A549 treated with DMSO at 1 μM for 4 hours (cell line): Measurements from ENCODE around the gene ERAP2. TPM values are rescaled to one million over a fixed set of nuclear protein-coding genes. Genes with fewer than 3 reads are reported as not detected.

Experiments used
- total RNA-seq: library from RNA; stranded (reverse); fragments of 200-300 nt; extraction: Qiagen RNA extraction; gene quantifications from 5 replicates; pipeline ENCODE4 v1.2.3, GENCODE V29; 2022; ENCODE audit warnings: low read depth

Gene ERAP2, protein sequence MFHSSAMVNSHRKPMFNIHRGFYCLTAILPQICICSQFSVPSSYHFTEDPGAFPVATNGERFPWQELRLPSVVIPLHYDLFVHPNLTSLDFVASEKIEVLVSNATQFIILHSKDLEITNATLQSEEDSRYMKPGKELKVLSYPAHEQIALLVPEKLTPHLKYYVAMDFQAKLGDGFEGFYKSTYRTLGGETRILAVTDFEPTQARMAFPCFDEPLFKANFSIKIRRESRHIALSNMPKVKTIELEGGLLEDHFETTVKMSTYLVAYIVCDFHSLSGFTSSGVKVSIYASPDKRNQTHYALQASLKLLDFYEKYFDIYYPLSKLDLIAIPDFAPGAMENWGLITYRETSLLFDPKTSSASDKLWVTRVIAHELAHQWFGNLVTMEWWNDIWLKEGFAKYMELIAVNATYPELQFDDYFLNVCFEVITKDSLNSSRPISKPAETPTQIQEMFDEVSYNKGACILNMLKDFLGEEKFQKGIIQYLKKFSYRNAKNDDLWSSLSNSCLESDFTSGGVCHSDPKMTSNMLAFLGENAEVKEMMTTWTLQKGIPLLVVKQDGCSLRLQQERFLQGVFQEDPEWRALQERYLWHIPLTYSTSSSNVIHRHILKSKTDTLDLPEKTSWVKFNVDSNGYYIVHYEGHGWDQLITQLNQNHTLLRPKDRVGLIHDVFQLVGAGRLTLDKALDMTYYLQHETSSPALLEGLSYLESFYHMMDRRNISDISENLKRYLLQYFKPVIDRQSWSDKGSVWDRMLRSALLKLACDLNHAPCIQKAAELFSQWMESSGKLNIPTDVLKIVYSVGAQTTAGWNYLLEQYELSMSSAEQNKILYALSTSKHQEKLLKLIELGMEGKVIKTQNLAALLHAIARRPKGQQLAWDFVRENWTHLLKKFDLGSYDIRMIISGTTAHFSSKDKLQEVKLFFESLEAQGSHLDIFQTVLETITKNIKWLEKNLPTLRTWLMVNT
- total RNA-seq = 1.2 to 2.1 TPM (median 1.3 TPM) in 5 replicates

DNA sequence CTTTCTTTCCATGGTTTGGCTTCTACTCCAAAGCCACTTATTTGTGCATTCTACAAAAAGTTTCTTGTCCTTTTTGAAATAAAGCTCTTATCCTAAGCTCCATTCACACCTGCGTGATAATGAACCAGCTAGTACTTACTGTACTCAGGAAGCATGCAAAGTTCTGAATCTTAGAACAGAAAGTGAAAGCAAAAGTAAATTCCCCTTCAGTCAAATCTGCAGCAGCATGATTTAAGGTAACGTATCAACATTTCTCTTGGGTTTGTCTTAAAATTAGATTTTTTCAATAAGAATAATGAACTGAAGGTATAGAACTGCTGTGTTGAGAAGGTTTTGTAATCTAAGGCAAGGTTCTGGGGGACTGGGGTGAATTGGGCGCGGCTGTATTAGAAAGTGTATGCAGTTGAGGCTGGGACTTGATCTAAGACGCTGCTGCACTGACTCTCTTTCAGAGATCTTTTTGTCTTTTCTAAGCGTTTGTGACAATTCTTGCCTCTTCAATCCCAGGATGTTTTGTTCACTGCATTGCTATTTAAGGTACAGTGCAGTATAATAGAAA is at the start of gene ERAP2:
TSS of gene ERAP2 (plus strand) at position 209 of the 559 bp plus-strand sequence. CDS start 3,186 bp downstream, outside the sequence.

DNA sequence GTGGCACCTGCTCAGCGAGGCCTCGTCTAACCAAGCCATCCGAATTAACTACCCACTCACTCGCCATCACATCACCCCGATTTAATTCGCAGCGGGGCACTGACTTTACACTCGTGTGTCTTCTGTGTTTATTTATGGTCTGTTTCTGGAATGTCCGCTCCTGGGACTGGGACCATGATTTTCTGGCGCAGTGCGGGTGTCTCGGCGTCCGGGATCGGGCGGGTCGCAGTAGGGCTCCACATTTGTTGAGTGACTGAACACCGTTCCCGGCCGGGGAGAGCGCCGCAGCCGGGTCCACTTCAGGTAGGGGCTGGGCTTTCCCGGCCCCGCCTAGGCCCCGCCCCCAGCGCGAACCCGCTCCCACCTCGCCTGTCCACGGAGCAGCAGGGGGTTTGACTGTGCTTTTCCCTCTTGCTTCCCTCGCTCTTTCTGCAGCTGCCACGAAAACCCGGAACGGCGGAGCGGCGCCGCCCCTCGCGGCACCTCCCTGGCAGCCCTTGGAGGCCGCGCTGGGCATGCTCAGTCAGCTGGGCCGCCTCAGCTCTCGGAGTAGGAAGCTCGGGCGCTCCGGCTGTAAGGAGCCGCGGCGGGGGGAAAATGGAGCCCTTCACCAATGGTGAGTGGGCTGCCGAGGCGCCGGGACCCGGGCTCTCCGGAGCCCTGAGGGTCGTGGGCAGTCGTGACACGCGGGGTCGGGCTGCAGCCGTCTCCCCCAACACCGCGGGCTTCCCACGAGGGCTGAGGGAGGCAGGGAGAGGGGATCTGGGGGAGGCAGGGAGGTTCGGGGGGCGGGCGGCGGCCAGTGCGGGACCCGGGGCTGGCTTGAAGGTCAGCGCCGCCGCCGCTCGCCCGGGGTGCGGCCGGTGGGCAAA is 59.5 kb downstream of the ERAP2 start, which contains the start of gene LNPEP:
TSS of gene LNPEP (plus strand) at position 522 of the 872 bp plus-strand sequence. CDS start at position 598, 76 bp downstream.

Other genes with a start within 250 kb of the ERAP2 start
- 148 to 207 TPM (median 183 TPM) in 5 replicates for gene CAST, start 214.1 kb upstream of the ERAP2 start, total RNA-seq
- gene ERAP1, start 68.6 kb upstream of the ERAP2 start, total RNA-seq = 7.4 to 12.7 TPM (median 11.2 TPM) in 5 replicates
- 6.5 to 10.8 TPM (median 9.6 TPM) in 5 replicates for gene LNPEP, start 59.6 kb downstream of the ERAP2 start, total RNA-seq